K562 (cell line): ENCODE results near the gene IGSF8. TPM values are rescaled to one million over a fixed set of nuclear protein-coding genes. Genes with fewer than 3 reads are reported as not detected.

ENCODE experiments used
- ATAC-seq: fragments of 200-7000 bp; cut with Tn5 transposase; 3 replicates; pipeline ENCODE4 v1.9.1; 2020; ENCODE audit warnings: moderate library complexity
- BruUV-seq: library from RNA; stranded (reverse); fragments of 400-500 nt; replicated peaks from 2 replicates; lab custom pipeline; 2021; lab: Mats Ljungman, UMichigan
- CTCF ChIA-PET: fragments of 300-600 bp; formaldehyde crosslinking; extraction: SDS; loops from one replicate; lab custom pipeline; 2021; ENCODE audit warnings: low intra/inter-chr PET ratio; lab: Yijun Ruan, JAX
- POLR2A ChIA-PET: fragments of 300-600, 350-650 bp; sonication (Branson Sonifier 250); formaldehyde crosslinking; extraction: SDS; loops from one replicate; lab custom pipeline; 2021; ENCODE audit warnings: antibody characterized with exemption, inconsistent platforms; lab: Yijun Ruan, JAX
- DNase-seq, 4 experiments: peaks; one replicate each; pipeline versions ENCODE4 v3.0.0 to v3.0.0-alpha.2; 2011 to 2018; ENCODE audit warnings: low spot score in 3 of 4, mixed read lengths in 3 of 4; ENCODE audit errors: extremely low read depth in 1 of 4
- FAIRE-seq: peaks from 2 replicates; lab custom pipeline; 2011; peaks lifted over from hg19 to GRCh38; lab: Jason Lieb, UNC
- H2AFZ ChIP-seq: 2 replicates; pipeline ENCODE4 v1.6.0; 2011; ENCODE audit warnings: low read depth, low read length, control low read depth, inconsistent platforms
- H3K27ac ChIP-seq: fragments of 200-600 bp; 3 replicates; pipeline ENCODE4 v1.8.0; 2011; ENCODE audit warnings: low read depth, mild to moderate bottlenecking, control low read depth, inconsistent platforms, low read length, moderate library complexity, mixed read lengths; ENCODE audit errors: extremely low read depth
- H3K27me3 ChIP-seq, 2 experiments: fragments of 300-600 bp in 1 of 2; 2 replicates in 1 of 2; 3 replicates in 1 of 2; pipeline versions ENCODE4 v1.6.0 to v1.8.0; 2011; ENCODE audit warnings: inconsistent platforms in 2 of 2, low read length in 2 of 2, mild to moderate bottlenecking in 1 of 2, mixed read lengths in 1 of 2, moderate library complexity in 1 of 2; ENCODE audit not compliant: control insufficient read depth in 2 of 2, insufficient read depth in 2 of 2
- H3K36me3 ChIP-seq: fragments of 300-600 bp; 3 replicates; pipeline ENCODE4 v1.8.0; 2011; ENCODE audit warnings: mild to moderate bottlenecking, low read length, inconsistent platforms; ENCODE audit not compliant: control insufficient read depth, insufficient read depth
- H3K4me1 ChIP-seq, 2 experiments: fragments of 200-600 bp in 1 of 2; replicated peaks in 1 of 2; 2 replicates in 1 of 2; 3 replicates in 1 of 2; pipeline versions ENCODE4 v1.5.1 to v1.8.0; 2011; ENCODE audit warnings: inconsistent platforms in 2 of 2, low read length in 2 of 2, mild to moderate bottlenecking in 1 of 2, mixed read lengths in 1 of 2, moderate library complexity in 1 of 2; ENCODE audit not compliant: control insufficient read depth in 2 of 2, insufficient read depth in 2 of 2
- H3K4me2 ChIP-seq: 2 replicates; pipeline ENCODE4 v1.6.1; 2011; ENCODE audit warnings: low read length, control low read depth, inconsistent platforms, mixed read lengths; ENCODE audit not compliant: insufficient read depth
- H3K4me3 ChIP-seq: fragments of 200-600 bp; sonication (generic), shearing (Covaris generic); 2 replicates; pipeline ENCODE4 v1.5.1; 2016; ENCODE audit warnings: control low read depth, inconsistent platforms
- H3K79me2 ChIP-seq: fragments of 200-600 bp; 3 replicates; pipeline ENCODE4 v1.8.0; 2011; ENCODE audit warnings: low read length, inconsistent platforms; ENCODE audit not compliant: control insufficient read depth, insufficient read depth
- H3K9ac ChIP-seq, 2 experiments: 2 replicates each; pipeline versions ENCODE4 v1.6.0 to v1.6.1; 2011; ENCODE audit warnings: low read depth in 2 of 2, low read length in 2 of 2, control low read depth in 1 of 2, inconsistent platforms in 1 of 2, mild to moderate bottlenecking in 1 of 2, mixed read lengths in 1 of 2; ENCODE audit not compliant: insufficient read depth in 1 of 2
- H3K9me1 ChIP-seq: one replicate; pipeline ENCODE4 v1.6.0; 2011; ENCODE audit warnings: inconsistent platforms, mild to moderate bottlenecking, low read length, moderate library complexity; ENCODE audit not compliant: control insufficient read depth, insufficient read depth
- H3K9me3 ChIP-seq: replicated peaks from 2 replicates; pipeline ENCODE4 v1.5.1; 2011; ENCODE audit warnings: low read depth, low read length, inconsistent platforms; ENCODE audit not compliant: control insufficient read depth, insufficient read depth
- H4K20me1 ChIP-seq: replicated peaks from 2 replicates; pipeline ENCODE4 v1.6.1; 2011; ENCODE audit warnings: low read length, inconsistent platforms, mixed read lengths; ENCODE audit not compliant: control insufficient read depth, insufficient read depth
- CBFB ChIP-seq: sonication (generic); formaldehyde crosslinking; IDR thresholded peaks from 2 replicates; pipeline ENCODE4 v1.4.0; 2020; ENCODE audit warnings: mild to moderate bottlenecking, missing genetic modification reagents
- DLX4 ChIP-seq: fragments of 250-450 bp; sonication (Bioruptor Pico); IDR thresholded peaks from 2 replicates; pipeline ENCODE4 v1.6.1; 2021; ENCODE audit warnings: mild to moderate bottlenecking
- HCFC1 ChIP-seq: IDR thresholded peaks from 2 replicates; pipeline ENCODE4 v1.6.1; 2012; ENCODE audit warnings: low read depth, low read length, improper control_type of control experiment
- IRF1 ChIP-seq: sonication (generic); formaldehyde crosslinking; IDR thresholded peaks from 2 replicates; pipeline ENCODE4 v1.8.0; 2022; ENCODE audit warnings: missing genetic modification reagents, mild to moderate bottlenecking, borderline replicate concordance
- MAFF ChIP-seq: IDR thresholded peaks from 2 replicates; pipeline ENCODE4 v1.6.1; 2012; ENCODE audit warnings: low read length, improper control_type of control experiment
- NFXL1 ChIP-seq: fragments of 450-650 bp; formaldehyde crosslinking; IDR thresholded peaks from 2 replicates; pipeline ENCODE4 v1.4.0; 2021; ENCODE audit warnings: mild to moderate bottlenecking
- NR1H2 ChIP-seq: sonication (generic); formaldehyde crosslinking; IDR thresholded peaks from 2 replicates; pipeline ENCODE4 v1.4.0; 2020; ENCODE audit warnings: mild to moderate bottlenecking, missing genetic modification reagents
- RBBP5 ChIP-seq: fragments of 200-600 bp; sonication (generic); IDR thresholded peaks from 2 replicates; pipeline ENCODE4 v1.6.1; 2012; ENCODE audit warnings: borderline replicate concordance, mild to moderate bottlenecking, low read length, control low read depth, inconsistent platforms; ENCODE audit not compliant: insufficient read depth, poor library complexity, severe bottlenecking
- ZKSCAN8 ChIP-seq: fragments of 200-800 bp; sonication (Bioruptor generic); IDR thresholded peaks from 2 replicates; pipeline ENCODE4 v1.6.1; 2016; ENCODE audit warnings: missing genetic modification characterization, missing compliant biosample characterization
- ZNF431 ChIP-seq: sonication (generic); formaldehyde crosslinking; IDR thresholded peaks from 2 replicates; pipeline ENCODE4 v1.8.0; 2022; ENCODE audit warnings: mild to moderate bottlenecking, missing genetic modification reagents
- WGBS: fragments of 100-300 bp; shearing (Covaris generic); methylation state at CpG from one replicate; pipeline ENCODE4 v1.1.6; 2016; ENCODE audit warnings: low coverage, mixed read lengths; ENCODE audit not compliant: insufficient coverage; ENCODE audit errors: missing lambda C conversion rate; 5-methylcytosine and 5-hydroxymethylcytosine counted together
- in situ Hi-C: fragments of 300-500 bp; cut with MboI; formaldehyde crosslinking; loops from 4 replicates; pipeline ENCODE4 v1.15.0; 2018; ENCODE audit warnings: inconsistent platforms, mixed read lengths
- intact Hi-C: fragments of 100-400 bp; cut with micrococcal nuclease; formaldehyde crosslinking; loops from 2 replicates; pipeline ENCODE4 v1.14.2; 2022
- polyA plus RNA-seq, 8 experiments: library from polyadenylated mRNA; depleted of rRNA in 4 of 8; stranded (reverse) in 5 of 8; unstranded in 3 of 8; fragments of >200 nt; fragmentation: Nextera tagmentation in 2 of 8; fragmentation: Illumina TruSeq in 1 of 8; extraction: Ambion mirVana in 2 of 8; extraction: Trizol in 1 of 8; gene quantifications; 2 replicates each; pipeline versions ENCODE4 v1.2.1 to v1.2.3, GENCODE V29; 2011 to 2014; ENCODE audit warnings: inconsistent platforms in 1 of 8, missing spikeins in 1 of 8
- total RNA-seq, 7 experiments: library from RNA; depleted of rRNA in 6 of 7; stranded (reverse); fragments of >200 nt in 6 of 7; fragmentation: Illumina TruSeq in 2 of 7; extraction: Trizol in 2 of 7; gene quantifications; 2 replicates each; pipeline versions ENCODE4 v1.2.1 to v1.2.3, GENCODE V29; 2011 to 2021; ENCODE audit warnings: low replicate concordance in 1 of 7

The IGSF8 gene
- total and polyA plus RNA-seq, 9 of the 15 experiments (the other 6 are each of a cell fraction or from before 2014, with no cell fraction given) = 0.32 to 11.7 (median 3.2) TPM

- no peak for TF ChIP-seq DLX4 (CRISPR knock-in tag)
Observed at GRCh38 chr1:160103658-160104408, 5.4 kb upstream of the IGSF8 start (continued).

- peak; percentile 29 for FAIRE-seq
- Histone ChIP-seq H3K9me1 (no peaks in the 10 kb centered on the region), H3K27me3 (no peaks in the 10 kb centered on the region), H3K4me1 (peaks cover 18 to 26% of the 10 kb centered on the region in 2 experiments; a peak in 4 of 5 replicates), H3K27ac (no peak overlapping the region), H3K4me2 (no peak overlapping the region), H4K20me1 (peaks cover 3% of the 10 kb centered on the region; the same call in 1 of the 2 replicates), H3K9me3 (no peaks in the 10 kb centered on the region), H2AFZ (peak overlapping the region; percentile 99), H3K36me3 (no peaks in the 10 kb centered on the region), H3K4me3 (no peak overlapping the region), H3K79me2 (no peaks in the 10 kb centered on the region), H3K9ac (no peak overlapping the region)
- in situ Hi-C loops = loop anchor here (10.0 kb wide), 1 partner anchor 273 kb away; no protein-coding TSS in a partner anchor
- WGBS = 42% methylated on average over 9 of the region's 9 CpGs
- no TSS peak for BruUV-seq
- ChIA-PET POLR2A (interaction anchor here (0.6 to 1.1 kb wide), 3 partner anchors 46 to 297 kb away, joined by 3 to 6 read pairs (median 4); no protein-coding TSS in a partner anchor), CTCF (interaction anchor here (0.9 to 1.5 kb wide), 2 partner anchors 150 to 275 kb away, joined by 4 to 5 read pairs; no protein-coding TSS in a partner anchor)
- intact Hi-C loops = loop anchor here (1.0 to 2.0 kb wide), 5 partner anchors 61 to 274 kb away; no protein-coding TSS in a partner anchor
- DNase-seq = no peak
- TF ChIP-seq NR1H2 (CRISPR knock-in tag) (no peak), NFXL1 (no peak), RBBP5 (no peak), IRF1 (CRISPR knock-in tag) (no peak), CBFB (CRISPR knock-in tag) (no peak), ZNF431 (CRISPR knock-in tag) (no peak), MAFF (no peak), HCFC1 (no peak), ZKSCAN8 (CRISPR knock-in tag) (no peak)
- no peak for ATAC-seq
Observed at GRCh38 chr1:160101717-160102522, 3.5 kb upstream of the IGSF8 start.
